ENCODE results near the gene ABCA3.

Gene ABCA3

DNA sequence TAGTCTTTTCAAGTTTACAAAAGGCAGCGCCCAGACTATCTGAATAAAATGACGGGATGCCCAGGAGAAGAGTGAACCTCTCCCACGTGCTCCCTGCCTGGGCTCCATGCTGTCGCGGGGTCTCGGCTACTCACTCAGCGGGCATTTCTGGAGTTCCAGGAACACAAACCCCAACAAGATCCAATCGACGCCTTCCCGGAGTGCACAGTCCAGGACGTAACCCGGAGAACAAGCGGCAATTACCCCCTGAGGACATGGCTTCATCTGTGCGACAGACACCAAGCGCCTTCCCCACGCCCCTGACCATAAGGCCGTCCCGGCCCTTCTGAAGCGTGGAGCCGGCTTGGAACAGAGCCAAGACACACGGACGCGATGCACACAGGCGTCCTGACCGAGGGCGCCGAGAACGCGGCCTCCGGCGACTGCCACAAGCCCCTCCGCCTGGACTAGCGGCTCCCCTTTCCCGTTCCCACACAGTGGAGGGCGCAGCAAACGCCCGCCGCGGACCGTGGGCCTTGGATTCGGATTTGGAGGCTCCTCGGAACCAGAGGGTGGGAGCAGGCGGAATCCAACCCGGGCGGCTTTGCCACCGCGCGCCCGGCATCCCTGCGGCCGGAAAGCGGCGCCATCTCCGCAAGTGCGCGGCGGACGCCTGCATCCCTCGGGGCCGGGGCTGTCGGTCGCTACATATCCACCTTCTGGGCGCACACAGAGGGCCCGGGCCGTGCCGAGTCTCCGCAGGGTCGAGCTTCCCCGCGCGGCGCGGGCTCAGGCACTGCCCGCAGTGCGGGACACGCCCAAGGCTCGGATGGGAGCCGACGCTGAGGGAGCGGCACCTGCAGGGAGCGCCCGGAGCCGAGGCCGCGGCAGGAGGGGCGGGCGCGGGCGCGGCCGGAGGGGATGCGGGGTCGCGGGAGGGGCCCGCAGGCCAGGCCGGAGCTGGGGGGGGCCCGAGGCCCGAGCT lies 725 bp downstream of the ABCA3 start:
- peak overlapping the region; percentile 77 for H3K4me3 ChIP-seq (ENCODE audit: low read length)
- peak overlapping the region; percentile 25; the same call in 1 of the 2 replicates for H3K9ac ChIP-seq (ENCODE audit: low read length)
- no peak overlapping the region for H3K27ac ChIP-seq (ENCODE audit: low read length)
- H2AFZ ChIP-seq (ENCODE audit: low read depth, low read length), result no peak overlapping the region
- TF ChIP-seq EZH2phosphoT487 (IDR thresholded peaks at IDR 0.05; ENCODE audit: low read depth), result no peak
- TF ChIP-seq, protein P1, sequence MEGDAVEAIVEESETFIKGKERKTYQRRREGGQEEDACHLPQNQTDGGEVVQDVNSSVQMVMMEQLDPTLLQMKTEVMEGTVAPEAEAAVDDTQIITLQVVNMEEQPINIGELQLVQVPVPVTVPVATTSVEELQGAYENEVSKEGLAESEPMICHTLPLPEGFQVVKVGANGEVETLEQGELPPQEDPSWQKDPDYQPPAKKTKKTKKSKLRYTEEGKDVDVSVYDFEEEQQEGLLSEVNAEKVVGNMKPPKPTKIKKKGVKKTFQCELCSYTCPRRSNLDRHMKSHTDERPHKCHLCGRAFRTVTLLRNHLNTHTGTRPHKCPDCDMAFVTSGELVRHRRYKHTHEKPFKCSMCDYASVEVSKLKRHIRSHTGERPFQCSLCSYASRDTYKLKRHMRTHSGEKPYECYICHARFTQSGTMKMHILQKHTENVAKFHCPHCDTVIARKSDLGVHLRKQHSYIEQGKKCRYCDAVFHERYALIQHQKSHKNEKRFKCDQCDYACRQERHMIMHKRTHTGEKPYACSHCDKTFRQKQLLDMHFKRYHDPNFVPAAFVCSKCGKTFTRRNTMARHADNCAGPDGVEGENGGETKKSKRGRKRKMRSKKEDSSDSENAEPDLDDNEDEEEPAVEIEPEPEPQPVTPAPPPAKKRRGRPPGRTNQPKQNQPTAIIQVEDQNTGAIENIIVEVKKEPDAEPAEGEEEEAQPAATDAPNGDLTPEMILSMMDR (IDR thresholded peaks at IDR 0.05; ENCODE audit: low read depth, low read length), result no peak
- H3K27me3 ChIP-seq (ENCODE audit: low read depth, low read length), result peaks cover 12% of the 10 kb centered on the region; the same call in 1 of the 2 replicates
- no peaks in the 10 kb centered on the region for H3K79me2 ChIP-seq (ENCODE audit: low read length)
- H3K4me2 ChIP-seq (ENCODE audit: low read length), result peak overlapping the region; percentile 67
- H3K36me3 ChIP-seq (replicated peaks; ENCODE audit: low read depth, low read length), result no peaks in the 10 kb centered on the region
- no peaks in the 10 kb centered on the region for H3K9me3 ChIP-seq (ENCODE audit: insufficient read depth, low read length)
- peaks cover 5% of the 10 kb centered on the region; the same call in 1 of the 2 replicates for H3K4me1 ChIP-seq (ENCODE audit: low read length)
- H4K20me1 ChIP-seq (ENCODE audit: insufficient read depth, low read length), result no peaks in the 10 kb centered on the region

DNA sequence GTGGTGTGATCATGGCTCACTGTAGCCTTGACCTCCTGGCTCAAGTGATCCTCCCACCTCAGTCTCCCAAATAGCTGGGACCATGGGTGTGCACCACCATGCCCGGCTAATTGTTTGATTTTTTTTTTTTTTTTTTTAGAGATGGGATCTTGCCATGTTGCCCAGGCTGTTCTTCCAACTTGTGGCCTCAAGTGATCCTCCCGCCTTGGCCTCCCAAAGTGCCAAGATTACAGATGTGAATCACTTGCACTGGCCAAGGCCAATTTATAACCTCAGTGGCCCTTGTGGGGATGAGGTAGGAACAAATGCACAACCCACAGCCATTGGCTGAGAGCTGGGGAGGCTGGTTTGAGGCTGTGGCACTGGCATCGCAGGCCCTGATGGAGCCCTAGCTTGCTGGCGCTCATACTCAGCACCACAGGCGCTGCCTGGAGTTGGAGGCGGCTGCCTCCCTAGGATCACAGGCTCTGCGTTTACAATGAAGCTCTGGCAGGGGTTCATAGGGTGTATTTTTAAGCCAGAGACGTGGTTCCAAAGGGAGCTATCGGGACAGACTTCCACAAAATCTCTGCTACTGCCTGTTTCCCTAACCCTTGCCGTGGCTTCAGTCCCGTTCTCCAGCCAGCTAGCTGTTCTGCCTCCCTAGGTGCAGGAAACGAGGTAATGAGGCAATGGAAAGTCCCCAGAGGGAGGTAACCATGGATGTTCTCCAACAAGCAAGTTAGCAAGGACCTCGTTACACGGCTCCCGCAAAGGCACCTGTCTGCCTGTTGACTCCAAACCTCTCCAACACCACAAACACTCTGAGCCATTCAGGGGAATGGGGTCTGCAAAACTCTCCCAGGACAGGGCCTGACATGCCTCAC lies 2.9 kb downstream of the ABCA3 start:
- H4K20me1 ChIP-seq (ENCODE audit: insufficient read depth, low read length), result no peaks in the 10 kb centered on the region
- H3K9ac ChIP-seq (ENCODE audit: low read length), result no peak overlapping the region
- 0 out of 2 replicates have a peak, but pooled peaks cover 3% of the 10 kb centered on the region for H3K27me3 ChIP-seq (ENCODE audit: low read depth, low read length)
- no peaks in the 10 kb centered on the region for H3K36me3 ChIP-seq (replicated peaks; ENCODE audit: low read depth, low read length)
- H3K4me1 ChIP-seq (ENCODE audit: low read length), result peaks cover 5% of the 10 kb centered on the region; the same call in 1 of the 2 replicates
- H3K27ac ChIP-seq (ENCODE audit: low read length), result no peak overlapping the region
- H2AFZ ChIP-seq (ENCODE audit: low read depth, low read length), result no peak overlapping the region
- no peak for TF ChIP-seq EZH2phosphoT487 (IDR thresholded peaks at IDR 0.05; ENCODE audit: low read depth)
- TF ChIP-seq, protein P1 (IDR thresholded peaks at IDR 0.05; ENCODE audit: low read depth, low read length), result no peak
- H3K4me3 ChIP-seq (ENCODE audit: low read length), result no peak overlapping the region
- H3K9me3 ChIP-seq (ENCODE audit: insufficient read depth, low read length), result no peaks in the 10 kb centered on the region
- no peaks in the 10 kb centered on the region for H3K79me2 ChIP-seq (ENCODE audit: low read length)
- no peak overlapping the region for H3K4me2 ChIP-seq (ENCODE audit: low read length)

DNA sequence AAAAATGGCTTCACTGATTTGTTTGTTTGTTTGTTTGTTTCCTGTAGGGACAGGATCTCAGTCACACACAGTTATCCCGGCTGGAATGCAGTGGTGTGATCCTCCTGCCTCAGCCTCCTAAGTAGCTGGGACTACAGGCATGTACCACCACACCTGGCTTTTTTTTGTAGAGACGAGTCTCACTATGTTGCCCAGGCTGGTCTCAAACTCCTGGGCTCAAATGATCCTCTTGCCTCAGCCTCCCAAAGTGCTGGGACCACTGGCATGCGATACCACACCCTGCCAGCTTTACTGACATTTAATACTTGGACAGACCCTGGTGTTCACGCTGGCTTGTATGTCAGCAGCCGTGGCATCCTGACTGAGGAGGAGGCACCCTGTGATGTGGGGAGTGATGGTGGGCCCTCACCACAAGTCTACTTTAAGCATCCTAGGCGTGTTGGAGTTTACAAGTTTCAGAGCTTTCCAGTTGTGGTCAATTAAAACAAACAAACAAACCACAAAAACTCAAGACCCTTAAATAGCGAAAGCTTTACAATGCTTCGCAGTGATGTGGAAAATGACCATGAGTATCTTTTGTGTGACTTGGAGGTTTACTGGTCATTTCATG lies 5.1 kb downstream of the ABCA3 start:
- H3K4me1 ChIP-seq (ENCODE audit: low read length), result peaks cover 3% of the 10 kb centered on the region; the same call in 1 of the 2 replicates
- no peaks in the 10 kb centered on the region for H3K9me3 ChIP-seq (ENCODE audit: insufficient read depth, low read length)
- H3K27ac ChIP-seq (ENCODE audit: low read length), result no peak overlapping the region
- H3K4me2 ChIP-seq (ENCODE audit: low read length), result no peak overlapping the region
- H4K20me1 ChIP-seq (ENCODE audit: insufficient read depth, low read length), result no peaks in the 10 kb centered on the region
- H2AFZ ChIP-seq (ENCODE audit: low read depth, low read length), result no peak overlapping the region
- TF ChIP-seq, protein P1 (IDR thresholded peaks at IDR 0.05; ENCODE audit: low read depth, low read length), result no peak
- no peak for TF ChIP-seq EZH2phosphoT487 (IDR thresholded peaks at IDR 0.05; ENCODE audit: low read depth)
- no peaks in the 10 kb centered on the region for H3K79me2 ChIP-seq (ENCODE audit: low read length)
- H3K27me3 ChIP-seq (ENCODE audit: low read depth, low read length), result peaks cover 8% of the 10 kb centered on the region; the same call in 1 of the 2 replicates
- H3K36me3 ChIP-seq (replicated peaks; ENCODE audit: low read depth, low read length), result no peaks in the 10 kb centered on the region
- no peak overlapping the region for H3K4me3 ChIP-seq (ENCODE audit: low read length)
- no peak overlapping the region for H3K9ac ChIP-seq (ENCODE audit: low read length)
